Cardiac muscle cell (in vitro differentiated cells and primary cell): ENCODE results near the gene EHMT1. TPM values are rescaled to one million over a fixed set of nuclear protein-coding genes. Genes with fewer than 3 reads are reported as not detected.

Experiments used
- DNase-seq, 2 donors: peaks; one replicate each; pipeline versions ENCODE4 v3.0.0 to v3.0.0-alpha.2; 2010 to 2017; ENCODE audit warnings: low read depth in 1 of 2, low spot score in 1 of 2
- H3K27ac ChIP-seq: fragments of 200-600 bp; sonication (generic); 2 replicates; pipeline ENCODE4 v1.5.1; 2016
- H3K27me3 ChIP-seq: fragments of 200-600 bp; sonication (generic); 2 replicates; pipeline ENCODE4 v1.6.0; 2016; ENCODE audit warnings: control low read depth
- H3K36me3 ChIP-seq: fragments of 200-600 bp; sonication (generic); 2 replicates; pipeline ENCODE4 v1.5.1; 2016; ENCODE audit warnings: control low read depth
- H3K4me1 ChIP-seq: fragments of 200-600 bp; sonication (generic); 2 replicates; pipeline ENCODE4 v1.8.1; 2017; ENCODE audit warnings: low read depth, mild to moderate bottlenecking, mixed run types
- H3K4me3 ChIP-seq: fragments of 200-600 bp; sonication (generic); 2 replicates; pipeline ENCODE4 v1.5.1; 2016; ENCODE audit warnings: mild to moderate bottlenecking
- H3K9me3 ChIP-seq: fragments of 200-600 bp; sonication (generic); 2 replicates; pipeline ENCODE4 v1.5.1; 2017; ENCODE audit warnings: low read depth, mild to moderate bottlenecking, control low read depth
- CTCF ChIP-seq: IDR thresholded peaks from 2 replicates; pipeline ENCODE4 v1.5.1; 2012; ENCODE audit warnings: low read depth, mild to moderate bottlenecking, low read length
- polyA plus RNA-seq: library from polyadenylated mRNA; unstranded; fragments of >200 nt; fragmentation: Nextera tagmentation; extraction: Ambion mirVana; gene quantifications from 2 replicates; pipeline ENCODE4 v1.2.1, GENCODE V29; 2016
- total RNA-seq: library from RNA; depleted of rRNA; stranded (reverse); fragments of >200 nt; gene quantifications from 2 replicates; pipeline ENCODE4 v1.2.3, GENCODE V29; 2016

Gene EHMT1
- total and polyA plus RNA-seq, 2 experiments from 2014 or later, result 55.5 to 93.8 TPM

DNA sequence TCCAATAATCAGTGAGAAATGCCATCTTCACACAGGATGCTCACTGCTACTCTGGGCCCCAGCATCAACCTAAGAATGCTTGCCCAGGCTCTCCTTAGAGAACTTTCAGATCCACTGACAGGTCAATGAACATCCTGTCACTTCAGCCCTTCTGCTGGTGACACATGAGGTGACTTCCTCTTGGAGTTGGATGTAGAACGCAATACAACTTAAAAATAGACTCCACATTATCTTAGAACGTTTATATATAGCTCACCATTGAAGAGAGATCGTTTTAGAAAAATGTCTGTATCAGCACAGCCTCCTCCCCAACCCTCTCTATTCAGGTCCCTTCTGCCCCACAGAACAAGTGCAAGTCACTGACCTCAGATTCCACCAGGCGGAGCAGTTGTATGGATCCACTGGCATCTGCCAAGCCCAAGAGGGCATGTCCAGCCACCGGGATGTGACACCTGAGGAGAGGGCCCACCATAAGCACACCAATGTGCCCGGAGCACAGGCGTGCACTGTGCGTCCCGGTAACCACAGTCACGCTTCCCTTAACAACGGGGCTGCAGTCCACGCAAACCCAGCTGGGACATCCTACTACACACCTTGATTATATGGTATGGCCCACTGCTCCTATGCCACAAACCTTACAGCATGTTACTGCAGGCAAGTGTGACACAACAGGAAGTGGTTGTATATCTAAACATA lies 42.9 kb upstream of the EHMT1 start:
- Histone ChIP-seq H3K9me3 (no peaks in the 10 kb centered on the region), H3K27ac (peak overlapping the region; percentile 85), H3K36me3 (peaks cover 12% of the 10 kb centered on the region), H3K4me1 (peaks cover 29% of the 10 kb centered on the region), H3K4me3 (no peak overlapping the region), H3K27me3 (no peaks in the 10 kb centered on the region)
- no peak for TF ChIP-seq CTCF
- peak in 1 of 2 donors; percentile 46 for DNase-seq

GRCh38 chr9:137578518-137579258 lies 40.1 kb upstream of the EHMT1 start, which contains the start of gene DPH7:
TSS of gene DPH7 (minus strand) at chr9:137578925. CDS start at chr9:137578777, 148 bp downstream.
- DNase-seq, result peak; percentile 95 to 97
- H3K9me3 ChIP-seq, result no peaks in the 10 kb centered on the region
- peak within 1 kb of the TSS; percentile 84 for H3K27ac ChIP-seq
- H3K4me1 ChIP-seq, result peaks cover 29% of the 10 kb centered on the region
- TF ChIP-seq CTCF, result peak; percentile 91
- H3K4me3 ChIP-seq, result peak within 1 kb of the TSS; percentile 81
- no peaks in the 10 kb centered on the region for H3K27me3 ChIP-seq
- H3K36me3 ChIP-seq, result no peaks in the 10 kb centered on the region

DNA sequence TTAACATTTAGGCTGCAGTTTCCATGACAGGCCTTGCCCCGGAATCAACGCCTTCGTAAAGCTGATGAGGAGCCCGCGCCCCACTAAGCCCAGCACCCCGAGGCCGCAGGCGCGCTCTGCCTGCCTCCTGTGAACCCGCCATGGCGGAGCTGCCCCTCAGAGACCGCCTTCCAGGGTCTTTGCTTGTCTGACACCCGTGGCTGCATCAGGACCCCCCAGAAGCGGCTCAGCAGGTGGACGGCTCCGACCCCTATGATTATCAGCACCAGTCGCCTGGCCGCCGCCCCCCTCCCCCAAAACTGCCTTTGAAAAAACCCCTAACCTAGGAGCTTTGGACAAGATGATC lies 39.6 kb upstream of the EHMT1 start:
- Histone ChIP-seq H3K27me3 (no peaks in the 10 kb centered on the region), H3K9me3 (no peaks in the 10 kb centered on the region), H3K27ac (no peak overlapping the region), H3K4me1 (peaks cover 29% of the 10 kb centered on the region), H3K36me3 (no peaks in the 10 kb centered on the region), H3K4me3 (peak overlapping the region; percentile 81)
- no peak for TF ChIP-seq CTCF
- no peak for DNase-seq

DNA sequence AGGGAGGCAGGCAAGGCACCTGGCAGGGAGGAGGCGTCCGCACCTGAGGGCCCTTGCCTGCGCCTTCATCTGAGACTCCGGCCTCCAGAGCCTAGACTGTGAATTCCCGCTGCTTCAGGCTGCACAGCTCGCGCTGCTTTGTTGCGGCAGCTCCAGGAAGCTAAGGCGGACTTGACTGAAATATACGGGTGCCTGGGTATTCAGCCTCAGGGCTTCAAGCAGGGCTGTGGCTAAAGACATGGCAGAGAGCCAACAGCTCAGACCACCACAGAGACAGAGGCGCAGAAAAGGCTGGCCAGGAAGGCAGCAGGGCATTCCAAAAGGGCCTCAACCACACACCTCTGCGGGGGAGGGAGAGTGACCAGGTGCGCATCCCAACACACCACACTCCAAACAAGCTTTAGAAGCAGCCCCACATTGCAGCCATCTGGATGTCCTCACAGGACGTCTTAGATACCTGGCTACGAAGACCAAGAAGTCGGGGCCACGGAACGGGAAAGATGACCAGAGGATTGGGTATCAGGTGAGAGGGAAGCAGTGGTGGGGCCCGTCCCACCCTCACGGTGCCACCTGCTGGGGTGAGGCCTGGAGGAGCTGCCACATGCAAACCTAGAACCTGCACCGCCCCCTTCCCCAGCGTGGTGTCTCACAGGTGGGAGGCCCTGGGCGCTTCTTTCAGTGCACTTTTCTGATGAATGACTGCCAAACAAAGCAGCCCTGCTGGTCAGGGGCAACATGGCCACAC lies 38.4 kb upstream of the EHMT1 start:
- no peak for DNase-seq
- Histone ChIP-seq H3K27ac (no peak overlapping the region), H3K27me3 (no peaks in the 10 kb centered on the region), H3K4me1 (peaks cover 27% of the 10 kb centered on the region), H3K36me3 (peaks cover 2% of the 10 kb centered on the region), H3K9me3 (no peaks in the 10 kb centered on the region), H3K4me3 (no peak overlapping the region)
- no peak for TF ChIP-seq CTCF

GRCh38 chr9:137580954-137581322 lies 37.9 kb upstream of the EHMT1 start:
- Histone ChIP-seq H3K4me1 (peaks cover 21% of the 10 kb centered on the region), H3K4me3 (no peak overlapping the region), H3K9me3 (no peaks in the 10 kb centered on the region), H3K36me3 (peaks cover 8% of the 10 kb centered on the region), H3K27me3 (no peaks in the 10 kb centered on the region), H3K27ac (no peak overlapping the region)
- TF ChIP-seq CTCF, result no peak
- DNase-seq, result no peak
